NCI-H2196 (cell line): ENCODE data around the gene USP47.

Source experiments
- DNase-seq: peaks from one replicate; lab custom pipeline; 2025; ENCODE audit not compliant: unreplicated experiment; lab: John Stamatoyannopoulos, UW

The USP47 gene

DNA sequence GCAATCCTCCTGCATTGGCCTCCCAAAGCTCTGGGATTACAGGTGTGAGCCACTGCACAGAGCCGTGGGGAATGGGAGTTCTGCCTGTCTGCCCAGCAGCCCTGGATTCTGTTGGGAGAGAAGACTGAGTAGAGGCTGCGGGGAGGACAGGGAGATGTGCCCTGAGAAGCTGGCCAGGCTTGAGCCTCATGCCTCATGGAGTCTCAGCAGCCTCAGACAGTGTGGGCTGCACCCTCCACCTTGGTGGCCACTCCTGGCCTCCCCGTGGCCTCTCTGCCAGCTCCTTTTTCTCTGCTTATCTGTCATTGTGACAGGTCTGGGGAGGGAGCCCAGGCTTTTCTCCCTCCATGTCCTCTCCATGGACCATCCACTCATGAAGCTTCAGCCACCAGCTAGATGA lies 123.4 kb downstream of the USP47 start:
- DNase-seq: no peak

DNA sequence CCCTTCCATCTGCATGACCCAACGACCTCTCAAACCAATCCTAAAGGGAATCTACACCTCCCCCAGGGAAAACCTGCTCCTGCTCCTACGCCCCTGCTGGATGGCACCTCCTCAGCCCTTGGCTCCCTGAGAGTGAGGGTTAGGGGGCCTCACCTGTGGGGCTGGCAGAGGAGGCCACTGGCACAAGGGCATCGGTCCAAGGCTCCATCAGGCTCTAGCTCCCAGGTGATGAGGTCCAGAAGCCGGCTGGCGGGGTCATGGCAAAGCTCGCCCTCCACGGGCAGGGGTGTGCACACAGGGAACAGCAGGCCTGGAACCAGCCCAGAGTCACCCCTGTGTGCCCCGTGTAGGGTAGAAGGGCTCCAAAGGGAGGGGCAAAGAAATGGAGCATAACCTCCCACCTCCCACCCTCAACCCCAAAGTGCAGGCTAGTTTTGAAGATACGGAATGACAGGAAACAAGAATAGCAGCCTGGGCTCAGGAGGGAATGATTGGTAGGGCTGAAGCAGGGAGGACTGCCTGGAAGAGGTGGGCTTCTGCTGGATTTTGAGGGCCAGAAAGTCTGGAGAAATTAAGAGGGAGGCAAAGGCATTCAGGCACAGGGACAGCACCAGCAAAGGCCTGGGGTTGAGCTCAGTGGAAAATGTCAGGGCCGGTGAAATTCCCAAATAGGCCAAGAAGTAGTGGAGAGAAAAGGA lies 124.0 kb downstream of the USP47 start:
- DNase-seq: no peak

DNA sequence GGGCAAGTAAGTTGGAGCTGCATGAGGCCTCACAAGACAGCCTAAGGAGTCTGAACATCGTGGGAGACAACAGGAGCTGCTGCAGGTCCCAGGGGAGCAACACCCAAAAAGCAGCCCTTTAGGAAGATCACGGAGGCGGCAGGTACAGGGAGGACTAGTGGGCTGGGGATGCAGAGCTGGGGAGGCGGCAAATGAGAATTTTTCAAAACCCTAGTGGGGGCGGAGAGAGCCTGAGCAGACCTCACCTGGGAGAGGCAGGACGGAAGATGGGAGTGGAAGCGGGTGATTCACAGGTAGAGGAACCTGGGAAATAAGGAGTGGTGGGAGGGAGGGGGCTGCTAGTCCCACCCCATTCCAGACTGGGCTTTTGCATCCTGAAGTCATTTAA lies 124.6 kb downstream of the USP47 start:
- DNase-seq: no peak

DNA sequence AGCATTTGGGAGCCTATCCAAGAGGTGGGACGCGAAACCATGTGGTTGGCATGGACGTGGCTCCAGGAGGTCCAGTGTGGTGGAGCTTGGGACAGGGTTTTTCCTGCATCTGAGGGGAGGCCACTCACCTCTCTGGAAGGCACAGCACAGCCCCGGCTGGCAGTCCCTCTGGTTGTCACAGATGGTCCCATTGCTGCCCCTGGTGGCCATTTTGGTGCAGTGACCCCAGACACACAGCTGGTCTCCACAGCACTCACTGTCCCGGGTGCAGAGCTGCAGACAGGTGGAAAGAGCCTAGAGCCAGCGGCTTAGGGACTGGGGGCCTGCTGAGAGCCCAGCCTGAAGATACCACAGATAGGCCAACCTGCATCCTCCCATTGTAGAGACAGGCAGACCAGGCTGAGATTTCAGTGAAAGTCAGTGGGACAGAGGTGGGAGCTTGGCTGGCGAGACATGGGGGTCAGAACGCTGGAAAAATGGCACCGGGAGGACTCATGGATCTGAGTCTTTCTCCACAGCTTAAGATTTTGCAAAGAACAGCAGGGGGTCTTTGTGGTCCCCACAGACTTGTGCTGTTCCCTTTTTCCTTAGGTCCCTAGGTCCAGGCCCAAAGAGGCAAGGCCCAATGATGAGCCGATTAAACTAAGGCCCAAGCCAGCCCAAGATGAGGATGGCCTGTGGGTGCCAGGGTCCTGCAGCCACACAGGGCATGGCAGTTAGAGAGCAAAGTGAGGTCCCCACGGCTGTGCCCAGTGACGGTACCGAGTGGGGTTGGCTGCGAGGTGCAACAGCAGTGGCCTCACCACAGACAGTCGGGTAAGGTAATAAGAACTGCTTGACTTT lies 125.3 kb downstream of the USP47 start:
- DNase-seq: peak; percentile 61

DNA sequence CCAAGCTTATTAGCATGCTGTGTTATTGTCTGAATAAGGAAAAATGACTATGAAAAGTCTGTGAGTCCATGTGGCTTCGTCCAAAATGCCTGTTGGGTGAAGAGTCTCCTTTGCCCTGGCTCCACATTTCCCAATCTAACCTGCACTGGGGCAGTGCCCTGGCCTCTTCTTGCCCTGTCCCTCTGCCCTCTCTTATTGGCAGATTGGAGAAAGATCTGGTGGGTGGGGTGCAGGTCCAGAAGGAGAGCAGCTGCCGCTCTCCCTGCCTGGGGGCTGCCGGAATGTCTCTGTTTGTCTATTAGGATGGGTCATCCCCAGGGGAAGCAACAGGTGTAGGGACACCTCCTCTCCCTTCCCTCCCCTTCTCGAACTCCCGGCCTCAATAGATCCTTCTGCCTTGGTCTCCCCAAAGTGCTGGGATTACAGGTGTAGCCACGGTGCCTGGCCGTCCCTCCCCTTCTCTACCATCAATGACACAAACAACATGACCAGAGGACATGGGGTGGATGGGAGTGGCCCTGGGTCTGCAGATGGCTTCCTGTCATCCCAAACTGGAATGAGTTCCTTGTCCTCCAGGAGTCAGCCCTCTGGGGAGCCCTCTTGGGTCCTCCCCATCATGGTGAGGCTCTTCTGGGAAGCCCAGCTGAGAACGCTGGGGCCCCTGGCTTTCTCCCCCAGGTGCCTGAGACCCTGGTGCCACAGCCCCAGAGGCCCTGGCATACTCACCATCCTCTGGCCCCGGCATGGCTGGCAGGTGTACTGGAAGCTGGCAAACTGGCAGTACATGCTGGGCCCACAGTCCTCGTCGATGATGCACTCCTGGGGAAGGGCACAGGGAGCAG lies 126.1 kb downstream of the USP47 start:
- no peak for DNase-seq

DNA sequence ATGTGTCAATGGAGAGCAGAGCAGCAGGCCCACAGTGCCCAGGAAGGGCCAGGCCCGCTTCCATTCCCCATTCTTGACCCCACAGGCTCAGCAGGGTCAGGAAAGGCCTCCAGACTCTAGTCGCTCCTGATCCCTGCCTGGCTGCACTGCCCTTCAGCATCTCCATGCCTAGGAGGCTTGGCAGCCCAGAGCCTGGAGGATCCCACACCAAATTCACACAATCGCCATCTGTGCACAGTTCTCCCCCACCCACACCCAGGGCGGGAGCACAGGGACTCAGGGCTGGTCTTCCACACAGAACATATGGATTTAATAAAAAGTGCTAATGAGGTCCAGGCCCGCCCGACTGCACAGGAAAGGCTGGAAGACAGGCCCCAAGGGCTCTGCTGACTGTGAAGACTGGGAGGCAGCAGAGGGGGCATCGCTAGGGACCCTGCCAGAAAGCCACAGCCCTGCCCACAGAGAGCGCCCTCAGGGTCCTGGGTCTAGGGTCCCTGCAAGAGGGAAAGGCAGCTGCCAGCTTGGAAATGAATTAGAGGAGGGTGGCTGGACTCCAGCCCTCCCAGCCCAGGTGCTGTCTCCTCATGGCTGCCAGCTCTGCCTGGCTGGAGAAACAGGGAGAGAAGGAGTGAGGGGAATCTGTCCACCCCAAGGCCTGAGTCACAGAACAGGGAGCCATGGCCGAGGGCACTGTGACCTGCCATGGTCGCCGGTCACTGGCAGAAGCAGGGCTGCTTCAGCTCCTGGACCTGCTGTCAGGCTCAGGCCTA lies 126.9 kb downstream of the USP47 start:
- DNase-seq: no peak

DNA sequence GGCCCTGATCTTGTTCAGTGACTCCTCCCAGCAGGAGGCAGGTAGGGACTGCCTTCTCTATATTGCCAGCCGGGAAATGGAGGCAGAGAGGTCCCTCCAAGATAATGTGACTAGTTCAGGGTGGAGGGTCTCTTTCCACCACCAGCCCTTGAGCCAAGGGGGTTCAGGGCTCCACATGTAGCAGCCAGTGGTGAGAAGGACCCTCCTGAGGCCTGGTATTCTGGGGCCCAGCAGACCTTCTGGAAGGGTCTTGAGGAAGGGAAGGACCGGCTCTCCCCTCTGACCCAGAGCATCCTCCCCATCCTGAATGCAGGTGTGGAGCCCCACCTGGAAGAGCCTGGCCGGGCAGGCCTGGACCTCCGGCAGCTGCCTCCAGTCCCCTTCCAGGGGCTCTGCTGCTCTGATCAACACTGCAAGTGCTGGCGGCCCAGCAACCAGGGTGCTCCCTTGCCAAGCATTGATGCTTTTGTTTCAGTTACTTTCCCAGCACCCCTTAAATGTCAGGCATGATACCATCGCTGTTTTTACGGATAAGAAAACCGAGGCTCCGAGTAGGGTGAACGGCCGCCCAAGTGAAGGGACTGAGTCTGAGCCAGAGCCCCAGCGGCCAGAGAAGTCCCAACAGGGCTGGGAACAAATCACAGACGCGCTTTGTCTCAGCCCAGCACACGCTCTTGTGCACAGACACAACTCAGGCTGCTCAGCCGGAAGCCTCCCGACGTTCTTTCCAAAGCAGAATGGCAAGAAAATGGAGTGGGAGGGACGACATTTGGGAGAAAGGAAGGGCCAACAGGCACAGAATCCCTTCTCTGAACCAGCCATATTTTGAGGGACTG lies 127.8 kb downstream of the USP47 start:
- DNase-seq: no peak

DNA sequence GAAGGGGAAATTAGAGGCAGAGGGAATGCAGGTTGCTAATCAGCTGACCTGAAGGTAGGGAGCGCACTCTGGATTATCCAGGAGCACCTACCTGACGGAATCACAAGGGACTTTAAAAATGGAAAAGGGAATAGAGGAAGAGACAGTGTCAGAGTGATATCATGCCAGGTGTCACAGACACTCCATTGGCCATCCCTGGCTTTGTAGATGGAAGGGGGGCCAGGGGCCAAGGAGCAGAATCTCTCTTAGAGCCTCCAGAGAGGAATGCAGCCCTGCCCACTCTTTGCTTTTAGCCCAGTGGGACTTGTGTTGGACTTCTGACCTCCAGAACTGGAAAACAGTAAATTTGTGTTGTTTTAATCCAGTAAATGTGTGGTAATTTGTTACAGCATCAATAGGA lies 128.8 kb downstream of the USP47 start:
- no peak for DNase-seq

DNA sequence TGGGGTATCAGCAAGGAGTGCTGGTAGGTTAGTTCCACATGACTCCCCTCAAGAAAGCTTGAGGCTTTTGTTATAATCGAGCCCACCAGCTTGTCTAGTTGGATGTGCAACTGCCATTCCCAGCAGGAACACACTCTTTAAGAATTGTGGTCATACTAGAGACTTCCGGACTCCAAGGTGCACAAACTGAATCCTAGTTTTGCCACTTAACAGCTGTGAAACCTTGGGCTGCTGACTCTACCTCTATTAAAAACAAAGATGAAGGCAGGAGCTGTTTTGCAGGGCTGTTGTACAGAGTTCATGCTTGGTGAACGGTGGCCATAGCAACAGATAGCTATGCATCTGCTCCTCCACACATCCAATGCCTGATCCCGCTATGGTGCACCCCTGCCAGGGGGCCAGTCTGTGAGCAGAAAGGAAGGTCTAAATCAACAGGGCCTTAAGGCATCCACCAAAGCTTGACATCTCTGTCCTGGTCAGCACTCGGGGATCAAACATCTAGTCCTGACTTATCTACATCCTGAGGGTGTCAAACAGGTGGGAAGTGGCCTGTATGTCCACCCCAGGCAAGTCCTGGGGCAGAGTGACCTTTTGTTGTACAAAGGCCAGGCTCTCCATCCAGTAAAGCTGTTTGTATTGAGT lies 130.3 kb downstream of the USP47 start:
- DNase-seq: no peak

DNA sequence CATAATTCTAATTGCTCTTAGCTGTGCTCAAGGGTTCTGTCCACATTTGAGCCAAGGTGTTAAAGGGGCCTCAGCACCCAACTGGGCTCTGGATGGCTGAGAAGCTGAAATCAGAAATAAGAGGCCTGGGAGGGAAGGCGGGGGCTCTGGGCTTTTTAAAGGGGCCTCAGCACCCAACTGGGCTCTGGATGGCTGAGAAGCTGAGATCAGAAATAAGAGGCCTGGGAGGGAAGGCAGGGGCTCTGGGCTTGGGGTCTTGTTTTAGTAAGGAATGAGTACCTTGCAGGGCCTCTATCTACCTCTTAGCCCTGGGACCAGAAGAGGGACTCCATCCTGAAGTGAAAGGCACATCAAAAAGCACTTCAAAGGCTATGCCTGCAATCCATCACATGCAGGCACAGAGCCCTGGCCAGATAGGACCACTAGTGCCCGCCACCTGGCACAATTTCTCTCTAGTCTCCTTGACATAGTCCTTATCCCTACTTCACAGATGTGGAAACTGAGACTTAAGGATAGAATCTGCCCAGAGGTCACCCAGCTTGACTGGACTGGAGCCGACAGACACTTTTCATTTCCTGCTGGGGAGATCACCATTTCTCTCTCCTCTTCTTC lies 131.1 kb downstream of the USP47 start:
- no peak for DNase-seq

DNA sequence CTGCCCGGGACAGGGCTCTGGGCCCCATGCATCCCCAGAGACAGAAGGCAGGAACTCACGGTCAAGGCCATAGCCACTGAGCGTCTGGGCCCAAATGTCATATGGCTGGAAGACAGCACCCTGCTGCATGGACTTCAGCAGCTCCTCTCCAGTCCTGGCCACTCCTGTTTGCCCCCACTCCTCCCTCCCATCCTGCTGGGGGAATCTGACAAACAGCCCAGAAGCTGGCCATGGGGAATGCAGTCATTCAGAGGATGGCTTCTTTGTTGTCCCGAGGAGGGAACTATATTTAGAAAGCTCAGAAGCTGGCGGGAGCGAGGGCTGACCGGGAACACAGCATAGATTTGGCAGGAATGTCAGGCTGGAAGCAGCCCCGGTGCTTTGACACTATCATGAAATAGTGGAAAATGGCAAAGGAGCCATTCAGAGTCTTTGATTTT lies 131.6 kb downstream of the USP47 start:
- no peak for DNase-seq

DNA sequence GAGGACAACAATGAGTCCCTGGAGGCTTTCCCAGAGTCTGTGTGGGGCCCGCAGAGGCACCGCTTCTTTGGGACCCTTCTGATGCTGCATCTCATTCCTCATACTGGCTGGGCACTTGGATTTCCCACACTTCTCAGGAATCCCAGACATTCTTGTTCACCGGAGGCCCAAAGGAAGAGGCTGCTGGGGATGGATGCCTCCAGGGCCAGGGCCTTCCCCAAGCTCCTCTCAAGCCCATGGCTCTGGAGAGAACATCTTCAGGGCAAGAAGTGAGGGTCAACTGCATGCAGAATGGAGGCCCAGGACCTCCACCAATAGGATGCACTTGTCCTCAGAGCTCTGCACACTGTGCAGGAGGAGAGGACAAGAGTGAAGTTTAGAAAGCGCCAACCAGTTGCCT lies 132.1 kb downstream of the USP47 start:
- no peak for DNase-seq

DNA sequence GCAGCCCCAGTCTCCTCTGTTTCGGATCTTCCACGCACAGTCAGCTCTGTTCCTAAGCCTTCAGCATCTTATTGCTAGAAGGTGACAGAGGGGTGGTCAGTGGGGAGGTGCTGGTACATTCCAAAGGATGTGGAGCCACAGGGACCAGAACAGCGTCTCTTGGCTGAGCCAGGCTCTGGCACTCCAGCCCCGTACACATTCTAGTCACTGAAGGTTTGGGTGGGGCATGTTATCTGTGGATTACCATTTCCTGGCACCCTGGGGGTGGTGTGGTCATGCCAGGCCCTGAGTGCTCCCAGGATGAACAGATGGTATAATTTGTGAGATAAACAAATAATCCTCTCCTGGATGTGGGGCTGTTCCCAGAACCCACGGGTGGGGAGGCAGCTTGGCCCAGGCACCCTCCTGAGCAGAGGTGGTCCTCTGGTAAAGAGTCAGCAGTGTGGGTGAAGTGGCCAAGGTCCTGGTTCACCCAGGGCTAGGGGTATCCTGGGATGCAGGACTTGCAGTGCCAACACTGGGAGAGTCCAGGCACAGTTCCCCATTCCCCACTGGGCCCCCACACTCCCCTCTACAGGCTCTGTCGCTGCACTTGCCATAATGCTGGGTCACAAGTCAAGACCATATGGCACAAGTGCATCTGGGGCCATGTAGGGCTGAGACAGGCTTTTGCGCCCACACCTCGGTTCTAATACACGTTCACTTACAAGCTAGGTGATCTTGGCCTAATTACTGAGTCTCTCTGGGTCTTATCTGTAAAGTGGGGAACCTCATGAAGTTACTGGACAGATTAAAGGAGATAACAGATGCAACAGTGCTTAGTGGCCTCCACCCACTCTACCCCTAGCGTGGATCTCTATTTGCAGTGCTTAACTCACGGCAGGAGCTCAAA lies 133.7 kb downstream of the USP47 start:
- DNase-seq: no peak

DNA sequence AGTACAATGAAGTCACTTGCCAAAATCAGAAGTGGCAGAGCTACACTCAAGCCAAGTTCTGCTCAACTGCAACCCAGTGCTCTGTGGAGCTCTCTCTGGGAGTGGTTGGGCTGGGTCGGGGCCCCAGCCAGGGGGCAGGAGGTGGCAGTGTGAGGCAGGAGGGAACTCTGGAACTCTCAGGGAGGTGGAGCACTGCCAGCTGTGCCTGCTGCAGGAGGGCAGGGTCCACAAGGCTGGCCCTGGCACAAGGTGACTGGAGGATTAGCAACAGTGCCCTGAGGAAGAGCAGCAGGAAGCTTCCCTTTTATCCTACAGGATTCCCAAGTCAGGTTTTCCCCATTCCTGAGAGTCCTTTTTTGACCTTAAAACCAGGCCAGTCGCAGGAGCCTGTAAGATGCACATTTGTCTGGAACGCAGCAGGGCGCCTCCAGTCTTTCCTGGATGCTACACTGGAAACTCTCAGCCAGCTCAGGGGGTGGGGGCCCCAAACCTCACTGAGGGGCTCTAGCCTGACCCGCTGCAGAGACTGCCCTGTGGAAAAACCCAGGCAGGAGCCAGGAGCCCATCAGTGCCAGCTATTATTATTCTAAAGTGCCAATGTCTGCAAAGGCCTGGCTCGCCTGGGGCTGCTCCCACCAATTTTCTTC lies 134.8 kb downstream of the USP47 start:
- no peak for DNase-seq

DNA sequence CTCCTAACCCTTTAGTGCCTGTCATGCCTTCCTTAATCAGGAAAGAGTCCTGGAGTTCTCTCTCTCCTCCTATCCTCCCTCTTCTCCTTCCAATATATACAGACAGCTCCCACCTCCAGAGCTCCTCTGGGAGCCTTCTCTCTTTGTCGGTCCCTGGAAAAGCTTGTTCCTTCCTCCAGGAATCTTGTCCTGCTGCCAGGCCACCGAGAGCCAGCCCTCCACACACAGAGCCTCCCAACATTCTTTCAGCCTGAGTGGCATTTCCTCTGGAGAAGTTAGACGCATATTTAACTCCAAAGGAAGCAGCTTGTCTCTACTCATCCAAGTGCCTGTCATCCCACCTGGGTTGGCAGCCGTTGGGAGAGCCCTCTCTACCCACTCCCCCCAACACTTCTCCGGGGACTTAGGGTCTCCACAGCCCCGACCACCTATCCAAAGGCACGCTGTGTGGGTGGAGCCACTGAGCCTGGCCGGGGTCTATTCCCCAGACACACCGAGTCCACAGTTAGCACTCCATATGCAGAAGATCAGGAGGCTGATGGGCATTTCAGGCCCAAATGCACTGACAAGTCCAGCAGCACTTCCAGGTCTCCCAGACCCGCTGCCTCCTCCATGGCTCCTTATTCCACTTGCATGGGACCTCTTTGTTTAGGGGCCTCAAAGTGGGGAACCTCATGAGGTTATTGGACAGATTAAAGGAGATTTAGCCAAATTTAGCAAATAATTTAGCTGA lies 135.6 kb downstream of the USP47 start:
- DNase-seq: no peak

DNA sequence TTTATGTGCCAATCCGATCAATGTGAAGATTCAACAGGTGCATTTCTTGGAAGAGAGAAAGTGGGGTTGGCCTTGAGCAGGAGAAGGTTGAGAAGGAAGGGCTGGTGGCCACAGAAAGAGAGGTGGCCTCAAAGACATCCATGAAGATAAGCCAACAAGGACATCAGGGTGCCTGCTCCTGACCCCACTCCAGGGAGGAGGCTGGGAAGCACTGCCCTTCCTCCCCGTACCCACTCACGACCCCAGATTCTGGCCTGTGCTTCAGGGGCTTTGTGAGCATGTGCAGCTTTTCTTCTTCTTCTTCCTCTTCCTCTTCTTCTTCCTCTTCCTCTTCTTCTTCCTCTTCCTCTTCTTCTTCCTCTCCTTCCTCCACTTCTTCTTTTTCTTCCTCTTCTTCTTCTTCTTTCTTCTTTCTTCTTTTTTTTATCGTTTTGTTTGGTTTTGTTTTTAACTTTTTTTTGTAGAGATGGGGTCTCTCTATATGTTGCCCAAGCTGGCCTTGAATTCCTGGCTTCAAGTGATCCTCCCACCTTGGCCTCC lies 136.4 kb downstream of the USP47 start:
- no peak for DNase-seq
